Osteoblast (primary cell): ENCODE data around the gene ST3GAL2. TPM values are rescaled to one million over a fixed set of nuclear protein-coding genes. Genes with fewer than 3 reads are reported as not detected.

Experiments
- DNase-seq: peaks from one replicate; pipeline ENCODE4 v3.0.0; 2011; ENCODE audit warnings: low spot score, mixed read lengths; ENCODE audit not compliant: insufficient read length; ENCODE audit errors: missing footprints
- H2AFZ ChIP-seq: 2 replicates; pipeline ENCODE4 v1.6.0; 2011; ENCODE audit warnings: mild to moderate bottlenecking, low read length
- H3K27ac ChIP-seq: 2 replicates; pipeline ENCODE4 v1.5.1; 2011; ENCODE audit warnings: mild to moderate bottlenecking, low read depth, low read length, moderate library complexity
- H3K27me3 ChIP-seq: 2 replicates; pipeline ENCODE4 v1.6.0; 2012; ENCODE audit warnings: mild to moderate bottlenecking, control low read depth, inconsistent platforms, low read length, moderate library complexity; ENCODE audit not compliant: insufficient read depth
- H3K36me3 ChIP-seq: 2 replicates; pipeline ENCODE4 v1.5.1; 2011; ENCODE audit warnings: mild to moderate bottlenecking, low read length, control low read depth, moderate library complexity; ENCODE audit not compliant: insufficient read depth
- H3K4me1 ChIP-seq: 2 replicates; pipeline ENCODE4 v1.5.1; 2011; ENCODE audit warnings: mild to moderate bottlenecking, low read length, control low read depth, moderate library complexity; ENCODE audit not compliant: insufficient read depth
- H3K4me2 ChIP-seq: 2 replicates; pipeline ENCODE4 v1.6.0; 2011; ENCODE audit warnings: mild to moderate bottlenecking, low read length; ENCODE audit not compliant: insufficient read depth
- H3K4me3 ChIP-seq: fragments of 200-600 bp; sonication (generic); 3 replicates; pipeline ENCODE4 v1.5.1; 2012; ENCODE audit warnings: mild to moderate bottlenecking, low read length, inconsistent platforms; ENCODE audit not compliant: insufficient read depth
- H3K79me2 ChIP-seq: 2 replicates; pipeline ENCODE4 v1.6.0; 2012; ENCODE audit warnings: mild to moderate bottlenecking, low read length, control low read depth, inconsistent platforms; ENCODE audit not compliant: insufficient read depth
- H3K9me3 ChIP-seq: 2 replicates; pipeline ENCODE4 v1.5.1; 2011; ENCODE audit warnings: low read depth, low read length, control low read depth
- H4K20me1 ChIP-seq: 2 replicates; pipeline ENCODE4 v1.6.0; 2012; ENCODE audit warnings: mild to moderate bottlenecking, low read length, control low read depth; ENCODE audit not compliant: insufficient read depth
- CTCF ChIP-seq: IDR thresholded peaks from 2 replicates; pipeline ENCODE4 v1.5.1; 2011; ENCODE audit warnings: mild to moderate bottlenecking, low read depth, low read length, moderate library complexity; ENCODE audit errors: extremely low read depth
- total RNA-seq: library from RNA; depleted of rRNA; stranded (reverse); fragments of >200 nt; gene quantifications from 2 replicates; pipeline ENCODE4 v1.2.3, GENCODE V29; 2012

ST3GAL2 gene
- total RNA-seq: 22.4 and 22.7 TPM in 2 replicates

GRCh38 chr16:70438969-70439862, at the start of gene ST3GAL2:
ST3GAL2 (minus strand) TSS chr16:70439100; CDS start chr16:70398530, 40,570 bp downstream.
- Histone ChIP-seq H3K27ac (peak within 1 kb of the TSS; percentile 70), H3K4me3 (peak within 1 kb of the TSS; percentile 82), H3K4me1 (peaks cover 23% of the 10 kb centered on the region), H3K27me3 (no peaks in the 10 kb centered on the region), H4K20me1 (peaks cover 27% of the 10 kb centered on the region), H3K9me3 (no peaks in the 10 kb centered on the region), H3K79me2 (peaks cover 32% of the 10 kb centered on the region), H2AFZ (peak within 1 kb of the TSS; percentile 94), H3K4me2 (peak within 1 kb of the TSS; percentile 98), H3K36me3 (peaks cover 5% of the 10 kb centered on the region)
- peak; percentile 99 for DNase-seq
- TF ChIP-seq CTCF: no peak

GRCh38 chr16:70484867-70485266, 46.0 kb upstream of the ST3GAL2 start:
- Histone ChIP-seq H4K20me1 (no peaks in the 10 kb centered on the region), H3K4me1 (peaks cover 12% of the 10 kb centered on the region), H2AFZ (no peak overlapping the region), H3K4me3 (no peak overlapping the region), H3K79me2 (no peaks in the 10 kb centered on the region), H3K27ac (no peak overlapping the region), H3K9me3 (no peaks in the 10 kb centered on the region), H3K4me2 (no peak overlapping the region), H3K36me3 (peaks cover 28% of the 10 kb centered on the region), H3K27me3 (no peaks in the 10 kb centered on the region)
- DNase-seq: no peak
- no peak for TF ChIP-seq CTCF

- no peak for DNase-seq
- Histone ChIP-seq H4K20me1 (no peaks in the 10 kb centered on the region), H3K27me3 (no peaks in the 10 kb centered on the region), H3K36me3 (peaks cover 31% of the 10 kb centered on the region), H3K79me2 (no peaks in the 10 kb centered on the region), H3K4me3 (no peak overlapping the region), H3K27ac (no peak overlapping the region), H2AFZ (no peak overlapping the region), H3K4me2 (no peak overlapping the region), H3K4me1 (peaks cover 12% of the 10 kb centered on the region), H3K9me3 (no peaks in the 10 kb centered on the region)
- TF ChIP-seq CTCF: no peak
These were observed 44.5 kb upstream of the ST3GAL2 start for GRCh38 chr16:70483426-70483825.

- TF ChIP-seq CTCF: no peak
- peak overlapping the region; percentile 40 for H3K27ac ChIP-seq
- H4K20me1 ChIP-seq: no peaks in the 10 kb centered on the region
- peaks cover 12% of the 10 kb centered on the region for H3K4me1 ChIP-seq
- peaks cover 34% of the 10 kb centered on the region for H3K36me3 ChIP-seq
- no peak overlapping the region for H3K4me3 ChIP-seq
- no peak overlapping the region for H2AFZ ChIP-seq
- no peak overlapping the region for H3K4me2 ChIP-seq
- H3K79me2 ChIP-seq: no peaks in the 10 kb centered on the region
- H3K9me3 ChIP-seq: no peaks in the 10 kb centered on the region
- no peaks in the 10 kb centered on the region for H3K27me3 ChIP-seq
- DNase-seq: no peak
These were observed 43.7 kb upstream of the ST3GAL2 start for GRCh38 chr16:70482624-70483023.
